GM18870 (cell line): ENCODE data around the gene NOC4L.

Experiments used
- ATAC-seq: cut with Tn5 transposase; IDR thresholded peaks from one replicate; pipeline ENCODE4 v1.9.1; 2021; ENCODE audit warnings: moderate library complexity; ENCODE audit not compliant: unreplicated experiment

The NOC4L gene

GRCh38 chr12:132168311-132169031 lies 24.2 kb downstream of the NOC4L start:
- no peak for ATAC-seq

- ATAC-seq, result no peak
These were observed 25.1 kb downstream of the NOC4L start for GRCh38 chr12:132169376-132169775.

GRCh38 chr12:132170094-132170636 lies 25.9 kb downstream of the NOC4L start:
- no peak for ATAC-seq

- no peak for ATAC-seq
These were observed 26.5 kb downstream of the NOC4L start for GRCh38 chr12:132170637-132171292.

- ATAC-seq, result no peak
These were observed 27.2 kb downstream of the NOC4L start for GRCh38 chr12:132171293-132171967.

- no peak for ATAC-seq
These were observed 27.8 kb downstream of the NOC4L start for GRCh38 chr12:132171968-132172521.

- ATAC-seq, result no peak
These were observed 28.4 kb downstream of the NOC4L start for GRCh38 chr12:132172619-132173018.

GRCh38 chr12:132173135-132174014 lies 29.1 kb downstream of the NOC4L start:
- ATAC-seq, result no peak

- ATAC-seq, result no peak
These were observed 30.0 kb downstream of the NOC4L start for GRCh38 chr12:132174015-132174838.

- ATAC-seq, result no peak
These were observed 30.7 kb downstream of the NOC4L start for GRCh38 chr12:132174839-132175490.

GRCh38 chr12:132175496-132176384 lies 31.5 kb downstream of the NOC4L start:
- no peak for ATAC-seq

- no peak for ATAC-seq
These were observed 32.2 kb downstream of the NOC4L start for GRCh38 chr12:132176385-132176919.

- no peak for ATAC-seq
These were observed 32.8 kb downstream of the NOC4L start for GRCh38 chr12:132176920-132177551.

- ATAC-seq, result no peak
These were observed 34.1 kb downstream of the NOC4L start for GRCh38 chr12:132178316-132178715.

- ATAC-seq, result no peak
These were observed 34.6 kb downstream of the NOC4L start for GRCh38 chr12:132178801-132179401.

GRCh38 chr12:132179431-132180362 lies 35.4 kb downstream of the NOC4L start:
- no peak for ATAC-seq
